Breast epithelium (tissue), 4 donors: ENCODE data around the gene SEMA4G. TPM values are rescaled to one million over a fixed set of nuclear protein-coding genes. Genes with fewer than 3 reads are reported as not detected.

ENCODE experiments used
- DNase-seq, 2 donors: peaks; one replicate each; pipeline ENCODE4 v3.0.0-alpha.2; 2019; ENCODE audit warnings: low spot score in 2 of 2
- H3K27ac ChIP-seq, 2 donors: fragments of 200-600 bp; sonication (generic) in 1 of 2; one replicate each; pipeline ENCODE4 v1.5.1; 2016 to 2019; ENCODE audit warnings: mild to moderate bottlenecking in 1 of 2
- H3K27me3 ChIP-seq, 2 donors: fragments of 200-600 bp; sonication (generic) in 1 of 2; one replicate each; pipeline versions ENCODE4 v1.5.1 to v1.6.0; 2017 to 2019; ENCODE audit warnings: control low read depth in 1 of 2, mild to moderate bottlenecking in 1 of 2
- H3K36me3 ChIP-seq: fragments of 200-600 bp; one replicate; pipeline ENCODE4 v1.5.1; 2019
- H3K4me1 ChIP-seq, 2 donors: fragments of 200-600 bp; sonication (generic); one replicate each; pipeline ENCODE4 v1.5.1; 2016 to 2019; ENCODE audit warnings: control low read depth in 1 of 2
- H3K4me3 ChIP-seq, 3 donors: fragments of 200-600 bp; sonication (generic); 1 replicate in 2 of 3; 2 replicates in 1 of 3; pipeline ENCODE4 v1.5.1; 2016 to 2019; ENCODE audit warnings: mild to moderate bottlenecking in 3 of 3, moderate library complexity in 2 of 3
- H3K9me3 ChIP-seq, 2 donors: fragments of 200-600 bp; sonication (generic) in 1 of 2; one replicate each; pipeline ENCODE4 v1.5.1; 2016 to 2019; ENCODE audit warnings: control low read depth in 1 of 2
- CTCF ChIP-seq, 3 donors: fragments of 450-650 bp; IDR thresholded peaks; one replicate each; pipeline ENCODE4 v1.5.1; 2016 to 2017; ENCODE audit warnings: antibody characterized with exemption in 3 of 3, mild to moderate bottlenecking in 3 of 3, moderate library complexity in 3 of 3
- POLR2A ChIP-seq: fragments of 450-650 bp; IDR thresholded peaks from one replicate; pipeline ENCODE4 v1.6.1; 2016; ENCODE audit warnings: antibody characterized with exemption, mild to moderate bottlenecking, moderate library complexity
- POLR2AphosphoS5 ChIP-seq, 3 donors: sonication (generic); formaldehyde crosslinking; IDR thresholded peaks; one replicate each; pipeline ENCODE4 v1.6.1; 2017; ENCODE audit warnings: antibody characterized with exemption in 3 of 3
- intact Hi-C: fragments of 100-400 bp; cut with DNase I; formaldehyde crosslinking; loops from one replicate; pipeline ENCODE4 v1.15.1; 2023; ENCODE audit warnings: low total_unique reads
- total RNA-seq, 3 donors: library from RNA; depleted of rRNA; stranded (reverse); fragments of >200 nt; gene quantifications; one replicate each; pipeline ENCODE4 v1.1.0, GENCODE V29; 2016

The SEMA4G gene
- total RNA-seq, 3 donors from 2014 or later = 0.48 to 2.9 (median 2.2) TPM

- H3K36me3 ChIP-seq = peaks cover 3% of the 10 kb centered on the region
- no peaks in the 10 kb centered on the region for H3K27me3 ChIP-seq
- DNase-seq = peak in 1 of 2 donors; percentile 15
- H3K4me1 ChIP-seq = peaks cover 12 to 16% of the 10 kb centered on the region in 2 donors
- intact Hi-C loops = no loop called here
- H3K9me3 ChIP-seq = no peaks in the 10 kb centered on the region
- TF ChIP-seq CTCF (IDR thresholded peaks at IDR 0.05) (no peak), POLR2A (no peak), POLR2AphosphoS5 (IDR thresholded peaks at IDR 0.05) (no peak)
- H3K4me3 ChIP-seq = no peak overlapping the region
- no peak overlapping the region for H3K27ac ChIP-seq
Observed at GRCh38 chr10:100983868-100984671, 14.8 kb downstream of the SEMA4G start.

GRCh38 chr10:100984672-100985177, 15.4 kb downstream of the SEMA4G start:
- H3K9me3 ChIP-seq = no peaks in the 10 kb centered on the region
- H3K27me3 ChIP-seq = no peaks in the 10 kb centered on the region
- DNase-seq = peak in 1 of 2 donors; percentile 10
- H3K27ac ChIP-seq = no peak overlapping the region
- H3K36me3 ChIP-seq = peaks cover 3% of the 10 kb centered on the region
- TF ChIP-seq CTCF (IDR thresholded peaks at IDR 0.05) = no peak
- TF ChIP-seq POLR2AphosphoS5 (IDR thresholded peaks at IDR 0.05) = no peak
- no peak for TF ChIP-seq POLR2A
- peaks cover 12 to 16% of the 10 kb centered on the region in 2 donors for H3K4me1 ChIP-seq
- intact Hi-C loops = no loop called here
- no peak overlapping the region for H3K4me3 ChIP-seq

GRCh38 chr10:100985336-100985735, 16.0 kb downstream of the SEMA4G start:
- no peak overlapping the region for H3K27ac ChIP-seq
- H3K27me3 ChIP-seq = no peaks in the 10 kb centered on the region
- no peak overlapping the region for H3K4me3 ChIP-seq
- TF ChIP-seq POLR2A (no peak), POLR2AphosphoS5 (IDR thresholded peaks at IDR 0.05) (no peak), CTCF (IDR thresholded peaks at IDR 0.05) (no peak)
- no peak for DNase-seq
- H3K36me3 ChIP-seq = peaks cover 3% of the 10 kb centered on the region
- no peaks in the 10 kb centered on the region for H3K9me3 ChIP-seq
- intact Hi-C loops = no loop called here
- peaks cover 12 to 16% of the 10 kb centered on the region in 2 donors for H3K4me1 ChIP-seq

- peak in 1 of 2 donors; percentile 49 for DNase-seq
- H3K4me3 ChIP-seq = peak overlapping the region; percentile 65 to 100 (median 66)
Observed at GRCh38 chr10:100986623-100986951, 17.3 kb downstream of the SEMA4G start.

More at GRCh38 chr10:100986623-100986951, 17.3 kb downstream of the SEMA4G start:
- no peaks in the 10 kb centered on the region for H3K36me3 ChIP-seq
- H3K27me3 ChIP-seq = no peaks in the 10 kb centered on the region
- H3K9me3 ChIP-seq = no peaks in the 10 kb centered on the region
- peaks cover 12 to 16% of the 10 kb centered on the region in 2 donors for H3K4me1 ChIP-seq
- intact Hi-C loops = no loop called here
- TF ChIP-seq POLR2A (no peak), POLR2AphosphoS5 (IDR thresholded peaks at IDR 0.05) (no peak), CTCF (IDR thresholded peaks at IDR 0.05) (no peak)
- peak overlapping the region; percentile 40 to 82 for H3K27ac ChIP-seq
